ENCODE results near the gene CAGE1. TPM values are rescaled to one million over a fixed set of nuclear protein-coding genes. Genes with fewer than 3 reads are reported as not detected.

Gene CAGE1
- polyA plus RNA-seq, 2 of the 4 experiments (the other 2 are of a cell fraction), result 0.09 to 0.12 TPM

- Histone ChIP-seq H3K27ac (no peak overlapping the region), H3K9me3 (no peaks in the 10 kb centered on the region), H3K4me2 (no peak overlapping the region), H3K4me3 (no peak overlapping the region), H3K4me1 (no peaks in the 10 kb centered on the region)
- no peak for TF ChIP-seq PHF8 (IDR thresholded peaks at IDR 0.05; ENCODE audit: borderline replicate concordance, low read depth)
- no peak for TF ChIP-seq EHMT2 (IDR thresholded peaks at IDR 0.05; ENCODE audit: low read depth)
- TF ChIP-seq JUNB (IDR thresholded peaks at IDR 0.05), result no peak
- TF ChIP-seq FOSB (CRISPR knock-in tag; IDR thresholded peaks at IDR 0.05), result no peak
- TF ChIP-seq RCOR1 (IDR thresholded peaks at IDR 0.05; ENCODE audit: low read depth, low read length), result no peak
- TF ChIP-seq, protein P1, sequence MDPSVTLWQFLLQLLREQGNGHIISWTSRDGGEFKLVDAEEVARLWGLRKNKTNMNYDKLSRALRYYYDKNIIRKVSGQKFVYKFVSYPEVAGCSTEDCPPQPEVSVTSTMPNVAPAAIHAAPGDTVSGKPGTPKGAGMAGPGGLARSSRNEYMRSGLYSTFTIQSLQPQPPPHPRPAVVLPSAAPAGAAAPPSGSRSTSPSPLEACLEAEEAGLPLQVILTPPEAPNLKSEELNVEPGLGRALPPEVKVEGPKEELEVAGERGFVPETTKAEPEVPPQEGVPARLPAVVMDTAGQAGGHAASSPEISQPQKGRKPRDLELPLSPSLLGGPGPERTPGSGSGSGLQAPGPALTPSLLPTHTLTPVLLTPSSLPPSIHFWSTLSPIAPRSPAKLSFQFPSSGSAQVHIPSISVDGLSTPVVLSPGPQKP (IDR thresholded peaks at IDR 0.05; ENCODE audit: low read depth, low read length), result no peak
- TF ChIP-seq RNF2 (IDR thresholded peaks at IDR 0.05; ENCODE audit: borderline replicate concordance, low read depth), result no peak
- no peak for TF ChIP-seq NFE2L2 (conservative IDR thresholded peaks at IDR 0.05; ENCODE audit: low read length)
- no peak for TF ChIP-seq HOXA7 (CRISPR knock-in tag; IDR thresholded peaks at IDR 0.05)
- TF ChIP-seq MAFK (IDR thresholded peaks at IDR 0.05; ENCODE audit: partially characterized antibody), result no peak
- no peak for TF ChIP-seq CBX2 (IDR thresholded peaks at IDR 0.05; ENCODE audit: borderline replicate concordance, low read depth)
- no peak for TF ChIP-seq GATA3 (IDR thresholded peaks at IDR 0.05; ENCODE audit: borderline replicate concordance)
- no peak for TF ChIP-seq MAZ (IDR thresholded peaks at IDR 0.05; ENCODE audit: borderline replicate concordance, low read depth, low read length)
- CTCF ChIA-PET, result interaction anchor here (0.7 to 1.5 kb wide), 2 partner anchors 9 to 159 kb away, joined by 3 to 5 read pairs; no protein-coding TSS in a partner anchor
- no peak for ATAC-seq
- WGBS (ENCODE audit: missing lambda C conversion rate), result 17% methylated on average over 1 of the region's 1 CpG
- DNase-seq (ENCODE audit: low read depth in 1 of 2, low spot score in 1 of 2), result no peak
- FAIRE-seq, result no peak
- POLR2A ChIA-PET, result no interaction called here
These were observed 45.1 kb upstream of the CAGE1 start for GRCh38 chr6:7434672-7435071.

GRCh38 chr6:7433121-7433617 is 43.6 kb upstream of the CAGE1 start:
- DNase-seq (ENCODE audit: low read depth in 1 of 2, low spot score in 1 of 2) (no peak), FAIRE-seq (no peak), ATAC-seq (no peak)
- Histone ChIP-seq H3K4me2 (no peak overlapping the region), H3K9me3 (no peaks in the 10 kb centered on the region), H3K4me3 (no peak overlapping the region), H3K27ac (no peak overlapping the region), H3K4me1 (no peaks in the 10 kb centered on the region)
- CTCF ChIA-PET, result interaction anchor here (0.9 kb wide), 1 partner anchor 29 kb away, joined by 3 read pairs; no protein-coding TSS in a partner anchor
- POLR2A ChIA-PET, result no interaction called here
- TF ChIP-seq TFCP2L1 (CRISPR knock-in tag; IDR thresholded peaks at IDR 0.05) (no peak), PHF8 (IDR thresholded peaks at IDR 0.05; ENCODE audit: borderline replicate concordance, low read depth) (no peak), JUNB (IDR thresholded peaks at IDR 0.05) (no peak), CBX2 (IDR thresholded peaks at IDR 0.05; ENCODE audit: borderline replicate concordance, low read depth) (no peak)
- WGBS (ENCODE audit: missing lambda C conversion rate), result 78% methylated on average over 5 of the region's 5 CpGs

- Histone ChIP-seq H3K27ac (no peak overlapping the region), H3K4me2 (no peak overlapping the region), H3K4me1 (no peaks in the 10 kb centered on the region), H3K4me3 (no peak overlapping the region), H3K9me3 (no peaks in the 10 kb centered on the region)
- 84% methylated on average over 16 of the region's 16 CpGs for WGBS (ENCODE audit: missing lambda C conversion rate)
- no peak for ATAC-seq
- no peak for TF ChIP-seq ESRRA (IDR thresholded peaks at IDR 0.05; ENCODE audit: borderline replicate concordance, low read length)
- TF ChIP-seq E2F6 (IDR thresholded peaks at IDR 0.05; ENCODE audit: borderline replicate concordance, low read depth), result no peak
- TF ChIP-seq, protein P2, sequence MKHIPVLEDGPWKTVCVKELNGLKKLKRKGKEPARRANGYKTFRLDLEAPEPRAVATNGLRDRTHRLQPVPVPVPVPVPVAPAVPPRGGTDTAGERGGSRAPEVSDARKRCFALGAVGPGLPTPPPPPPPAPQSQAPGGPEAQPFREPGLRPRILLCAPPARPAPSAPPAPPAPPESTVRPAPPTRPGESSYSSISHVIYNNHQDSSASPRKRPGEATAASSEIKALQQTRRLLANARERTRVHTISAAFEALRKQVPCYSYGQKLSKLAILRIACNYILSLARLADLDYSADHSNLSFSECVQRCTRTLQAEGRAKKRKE (CRISPR knock-in tag; IDR thresholded peaks at IDR 0.05; ENCODE audit: low read depth), result no peak
- ChIA-PET CTCF (interaction anchor here (0.9 kb wide), 1 partner anchor 30 kb away, joined by 3 read pairs; no protein-coding TSS in a partner anchor), POLR2A (no interaction called here)
- no peak for FAIRE-seq
- no peak for DNase-seq (ENCODE audit: low read depth in 1 of 2, low spot score in 1 of 2)
These were observed 43.0 kb upstream of the CAGE1 start for GRCh38 chr6:7432391-7433120.

Measured in A549 (cell line).